WTC11 (cell line): ENCODE data around the gene HCRTR1.

ENCODE experiments used
- ATF3 ChIP-seq: sonication (generic); formaldehyde crosslinking; conservative IDR thresholded peaks from 2 replicates; pipeline ENCODE4 v1.8.1; 2022; ENCODE audit warnings: mild to moderate bottlenecking, missing genetic modification reagents
- CREB1 ChIP-seq: sonication (generic); formaldehyde crosslinking; IDR thresholded peaks from 2 replicates; pipeline ENCODE4 v1.8.0; 2023; ENCODE audit warnings: mild to moderate bottlenecking, missing genetic modification reagents
- CTCF ChIP-seq: fragments of 200-600 bp; IDR thresholded peaks from 2 replicates; pipeline ENCODE4 v1.8.0; 2022; ENCODE audit warnings: antibody characterized with exemption
- E2F5 ChIP-seq: sonication (generic); formaldehyde crosslinking; IDR thresholded peaks from 2 replicates; pipeline ENCODE4 v1.8.1; 2022; ENCODE audit warnings: mild to moderate bottlenecking, moderate library complexity, missing genetic modification reagents
- HMGXB4 ChIP-seq: sonication (generic); formaldehyde crosslinking; IDR thresholded peaks from 2 replicates; pipeline ENCODE4 v1.8.1; 2023; ENCODE audit warnings: mild to moderate bottlenecking, moderate library complexity, missing genetic modification reagents
- JUN ChIP-seq: sonication (generic); formaldehyde crosslinking; IDR thresholded peaks from 2 replicates; pipeline ENCODE4 v1.8.0; 2023; ENCODE audit warnings: mild to moderate bottlenecking, missing genetic modification reagents
- PRRX2 ChIP-seq: fragments of 250-450 bp; sonication (Bioruptor Pico); IDR thresholded peaks from 2 replicates; pipeline ENCODE4 v1.8.0; 2021; ENCODE audit warnings: mild to moderate bottlenecking
- TCF7 ChIP-seq: sonication (generic); formaldehyde crosslinking; IDR thresholded peaks from 2 replicates; pipeline ENCODE4 v1.8.0; 2022; ENCODE audit warnings: mild to moderate bottlenecking, low read depth, missing genetic modification reagents, moderate library complexity
- ZNF138 ChIP-seq: sonication (generic); formaldehyde crosslinking; conservative IDR thresholded peaks from 2 replicates; pipeline ENCODE4 v1.8.1; 2022; ENCODE audit warnings: mild to moderate bottlenecking, moderate library complexity, missing genetic modification reagents
- ZNF425 ChIP-seq: fragments of 250-450 bp; sonication (Bioruptor Pico); conservative IDR thresholded peaks from 2 replicates; pipeline ENCODE4 v1.9.0; 2021; ENCODE audit warnings: mild to moderate bottlenecking
- ZNF671 ChIP-seq: fragments of 250-450 bp; sonication (Bioruptor Pico); IDR thresholded peaks from 2 replicates; pipeline ENCODE4 v1.8.0; 2021; ENCODE audit warnings: mild to moderate bottlenecking

- TF ChIP-seq CTCF (no peak), E2F5 (CRISPR knock-in tag) (no peak), HMGXB4 (no peak), ZNF425 (no peak), PRRX2 (CRISPR knock-in tag) (no peak), JUN (CRISPR knock-in tag) (no peak), ZNF671 (CRISPR knock-in tag) (no peak), TCF7 (CRISPR knock-in tag) (no peak), ATF3 (CRISPR knock-in tag) (no peak), CREB1 (CRISPR knock-in tag) (no peak), ZNF138 (CRISPR knock-in tag) (no peak)
These were observed 45.0 kb upstream of the HCRTR1 start for GRCh38 chr1:31572323-31573104.
